Ecto neural progenitor cell (in vitro differentiated cells): ENCODE results near the gene AKAP8L.

Experiments used
- DNase-seq: peaks from one replicate; pipeline ENCODE4 v3.0.0-alpha.2; 2018; ENCODE audit warnings: low spot score

Gene AKAP8L

DNA sequence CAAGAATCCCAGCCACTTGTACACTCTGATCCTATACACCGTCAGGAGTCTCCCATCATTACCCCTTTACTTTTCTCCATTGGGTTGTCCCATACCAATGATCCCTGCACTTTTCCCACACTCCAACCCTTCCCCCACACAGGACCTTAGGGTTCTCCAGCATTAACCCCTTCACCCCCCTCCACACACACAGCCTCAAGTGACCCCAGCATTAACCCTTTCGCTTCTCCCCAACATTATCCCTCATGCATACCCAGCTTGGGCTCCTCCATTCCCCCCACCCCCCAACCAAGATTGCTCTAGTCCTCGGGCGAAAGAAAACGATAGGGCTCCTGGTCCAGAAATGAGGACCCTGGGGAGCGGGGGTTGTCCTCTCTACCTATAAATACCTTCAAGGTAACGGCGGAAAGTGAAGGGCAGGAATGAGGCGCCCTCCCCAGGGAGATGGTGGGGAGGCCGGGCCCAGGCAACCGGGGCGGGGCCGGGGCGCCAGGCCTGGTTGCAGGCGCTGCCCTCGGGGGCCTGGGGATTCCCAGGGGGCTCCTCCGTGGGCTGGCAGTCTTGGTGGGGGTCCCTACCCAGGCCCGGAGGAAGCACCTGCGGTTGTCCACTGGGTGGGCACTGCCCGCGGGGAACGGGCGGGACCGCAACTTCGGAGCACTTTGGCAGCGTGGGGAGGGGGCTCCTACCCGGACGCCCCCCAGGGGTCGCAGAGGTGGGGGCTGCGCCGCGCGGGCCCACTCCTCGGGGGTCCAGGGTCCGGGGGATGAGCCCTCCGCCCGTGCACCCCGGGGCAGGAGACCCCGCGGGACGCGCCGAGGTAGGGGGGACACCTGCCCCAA, 30.2 kb upstream of the AKAP8L start:
- no peak for DNase-seq

DNA sequence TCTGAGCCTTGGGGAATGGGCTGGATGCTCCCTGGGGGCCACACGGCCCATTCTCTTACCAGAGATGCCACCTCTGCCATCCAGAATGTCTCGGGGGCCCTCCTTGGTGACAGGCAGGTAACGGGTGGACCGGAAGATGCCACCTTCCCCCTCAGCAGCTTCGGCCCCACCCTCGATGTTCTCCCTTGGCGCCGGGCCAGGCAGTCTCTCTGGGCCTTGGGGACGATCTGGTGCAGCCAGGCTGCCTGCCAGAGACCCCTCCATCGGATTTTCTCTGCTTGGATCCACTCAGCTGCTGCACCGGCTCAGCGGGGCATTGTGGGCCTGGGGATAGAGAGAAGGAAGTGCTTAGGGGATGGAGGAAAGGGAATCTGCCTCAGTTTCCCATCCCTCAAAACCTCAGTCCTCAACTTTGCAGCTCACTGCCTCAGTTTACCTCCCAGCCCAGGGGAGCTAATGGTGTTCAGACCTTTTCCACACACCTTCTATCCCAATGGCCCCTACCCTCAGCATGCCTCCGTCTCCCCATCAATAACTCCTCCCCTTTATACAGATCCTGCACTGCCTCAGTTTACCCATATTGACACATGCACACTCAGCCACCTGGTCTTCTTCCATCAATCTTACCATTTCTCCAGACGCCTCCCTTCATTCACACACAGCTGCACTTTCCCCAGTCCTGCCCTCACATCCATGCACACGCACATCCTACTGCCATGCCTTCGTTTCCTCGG, 29.4 kb upstream of the AKAP8L start:
- DNase-seq, result no peak

DNA sequence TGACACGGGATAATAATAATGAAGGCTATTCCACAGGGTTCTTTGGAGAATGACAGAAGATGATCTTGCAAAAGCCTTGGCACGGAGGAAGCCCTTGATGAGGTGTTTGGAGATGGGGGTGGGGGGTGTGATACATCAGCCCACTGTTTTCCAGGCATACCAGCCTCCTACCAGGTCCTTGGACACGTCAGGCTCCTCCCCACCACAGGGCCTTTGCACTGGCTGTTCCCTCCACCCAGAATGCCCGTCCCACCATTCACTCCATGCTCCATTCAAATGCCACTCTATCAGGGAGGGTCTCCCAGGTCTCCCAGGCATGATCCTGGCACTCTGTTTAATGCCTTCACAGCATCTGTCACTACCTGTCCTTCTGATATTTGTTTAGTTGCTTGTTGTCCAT, 28.3 kb upstream of the AKAP8L start:
- DNase-seq, result no peak

DNA sequence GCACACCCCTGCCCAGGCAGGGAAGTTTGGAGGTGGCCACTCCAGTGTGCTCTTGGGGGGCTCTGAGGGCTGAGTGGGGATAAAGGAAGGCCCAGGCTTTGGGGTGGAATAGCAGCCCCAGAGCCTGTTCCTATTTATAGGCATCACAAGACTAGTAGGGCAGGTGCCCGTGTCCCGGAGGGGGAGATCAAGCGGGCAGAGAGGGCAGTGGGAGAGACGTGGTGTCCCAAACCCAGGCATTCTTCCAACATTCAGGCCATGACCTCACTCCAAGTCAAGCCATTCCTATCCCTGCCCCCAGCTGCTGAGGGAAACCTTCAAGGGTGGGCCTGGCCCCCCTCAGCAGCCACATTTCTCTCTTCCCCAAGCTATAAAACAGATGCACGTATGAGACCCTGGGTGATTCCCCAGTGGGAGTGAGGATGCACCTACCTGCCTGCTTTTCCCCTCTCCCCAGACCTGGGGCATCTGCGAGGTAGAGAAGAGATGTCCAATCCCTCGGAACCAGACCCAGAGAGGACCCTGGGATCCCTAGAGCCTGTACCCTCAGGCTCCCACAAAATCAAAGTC, 27.1 kb upstream of the AKAP8L start:
- no peak for DNase-seq

DNA sequence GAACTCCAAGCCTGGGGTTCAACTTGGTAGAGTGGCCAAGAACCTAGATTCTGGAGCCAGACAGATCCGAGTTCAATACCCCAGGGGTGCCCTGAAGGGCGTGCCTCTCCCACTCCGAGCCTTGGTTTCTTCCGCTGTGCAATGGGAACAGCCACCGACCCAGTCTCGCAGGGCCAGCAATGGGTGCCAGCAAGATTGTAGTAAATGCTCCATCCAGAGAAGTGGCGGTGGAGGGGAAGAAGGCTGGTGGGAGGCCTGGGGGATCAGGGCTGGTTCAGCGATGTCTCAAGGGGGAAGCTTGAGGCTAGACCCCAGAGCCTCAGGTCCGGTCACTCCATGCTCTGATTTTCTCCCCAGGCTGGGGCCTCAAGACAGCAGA, 26.4 kb upstream of the AKAP8L start:
- DNase-seq, result no peak

DNA sequence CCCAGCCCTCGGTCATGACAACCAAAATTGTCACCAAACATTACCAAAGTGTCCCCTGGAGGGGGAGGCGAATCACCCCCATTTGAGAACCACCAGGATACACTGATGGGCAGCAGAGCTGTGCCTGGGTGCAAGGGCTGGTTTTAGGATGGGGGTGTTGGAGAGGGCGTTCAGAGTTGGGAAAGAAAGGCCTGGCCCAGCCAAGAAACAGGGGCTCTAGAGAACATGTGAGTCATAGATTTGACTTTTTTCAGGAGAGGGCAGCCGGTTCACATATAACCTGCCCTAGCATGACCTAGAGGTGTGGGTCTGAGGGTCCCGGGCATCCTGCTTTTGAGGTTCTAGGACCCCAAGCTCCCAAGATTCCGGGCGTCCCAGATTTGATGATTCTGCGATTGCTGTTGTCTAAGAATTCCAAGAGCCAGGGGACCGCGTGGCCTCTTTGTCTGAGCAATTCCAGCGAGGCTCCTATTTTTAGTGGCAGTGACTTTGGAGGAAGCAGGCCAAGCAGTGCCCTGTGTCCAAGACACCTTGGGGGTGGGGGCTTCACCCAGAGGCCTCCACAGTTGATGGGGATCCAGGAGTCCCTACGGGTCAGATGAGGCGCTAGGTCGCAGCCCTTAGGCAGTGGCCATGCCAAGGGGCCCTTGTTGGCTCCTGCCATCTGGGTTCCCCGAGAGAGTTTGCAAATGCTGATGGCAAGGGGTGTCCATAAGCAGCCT, 25.9 kb upstream of the AKAP8L start:
- DNase-seq, result no peak

DNA sequence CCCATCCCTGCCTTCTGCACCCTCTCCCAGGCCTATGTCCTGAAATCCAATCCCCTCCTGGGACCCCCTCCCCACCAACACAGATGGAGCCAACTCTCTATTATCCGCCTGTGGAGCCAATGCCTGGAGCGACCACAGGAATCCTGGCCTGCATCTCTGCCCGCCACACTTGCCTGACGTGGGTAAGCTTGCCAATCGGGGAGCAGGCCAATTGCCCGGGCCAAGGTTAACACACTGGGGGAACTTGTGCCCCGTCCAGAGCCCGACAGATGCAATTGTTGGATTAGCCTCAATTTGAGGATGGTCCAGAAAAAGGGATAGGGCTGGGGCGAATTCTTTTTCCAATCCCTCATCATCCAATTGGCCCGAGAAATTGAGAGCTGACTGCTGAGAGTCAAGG, 25.1 kb upstream of the AKAP8L start:
- no peak for DNase-seq

DNA sequence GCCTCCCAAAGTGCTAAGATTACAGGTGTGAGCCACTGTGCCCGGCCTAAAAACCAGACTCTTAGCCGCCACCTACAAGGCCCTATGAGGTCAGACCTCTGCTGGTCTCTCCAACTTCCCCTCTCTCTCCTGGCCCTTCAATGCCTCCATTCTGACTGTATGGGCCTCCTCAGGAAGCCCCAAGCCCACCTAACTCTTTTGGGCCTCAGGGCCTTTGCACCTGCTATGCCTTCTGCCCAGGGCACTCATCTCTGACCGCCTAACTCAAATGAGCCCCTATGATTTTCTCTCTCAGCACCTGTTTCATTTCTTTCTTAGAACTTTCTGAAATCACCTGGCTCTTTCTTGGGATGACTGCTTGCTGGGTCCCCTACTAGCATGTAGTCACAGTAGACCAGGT, 24.5 kb upstream of the AKAP8L start:
- DNase-seq, result no peak

DNA sequence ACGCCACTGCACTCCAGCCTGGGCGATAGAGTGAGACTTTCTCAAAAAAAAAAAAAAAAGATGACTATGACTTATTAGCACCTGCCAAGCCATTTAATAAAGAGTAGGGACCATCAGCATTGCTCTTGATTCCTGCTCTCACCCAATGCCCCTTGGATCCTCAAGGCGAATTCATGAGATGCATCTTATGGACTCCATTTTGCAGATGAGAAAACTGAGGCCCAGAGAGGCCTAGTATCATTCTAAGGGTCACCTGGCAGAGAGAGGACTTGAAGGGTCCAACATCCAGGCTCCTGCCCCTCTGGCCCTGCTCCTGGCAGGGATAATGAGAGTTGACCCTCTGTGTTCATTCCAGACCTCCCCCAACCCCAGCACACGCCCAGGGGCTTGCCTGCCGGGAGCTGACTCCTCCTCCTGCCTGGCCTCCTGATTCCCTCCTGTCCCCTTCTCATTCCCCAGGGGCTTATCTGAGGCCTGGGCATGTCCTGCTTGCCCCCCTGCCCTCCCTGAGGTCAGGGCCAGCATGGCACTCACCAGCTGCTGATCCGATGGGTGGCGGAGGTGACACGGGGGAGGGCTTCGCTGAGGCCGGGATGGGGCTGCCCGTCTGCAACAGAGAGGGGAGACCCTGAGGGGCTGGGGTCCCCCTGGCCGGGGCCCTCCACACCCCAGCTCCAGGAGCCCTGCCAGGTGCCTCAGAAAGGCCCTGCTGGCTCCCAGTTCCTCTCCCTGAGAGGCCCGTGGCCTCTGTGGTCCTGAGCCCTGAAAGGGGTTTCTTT, 23.5 kb upstream of the AKAP8L start:
- DNase-seq, result no peak

DNA sequence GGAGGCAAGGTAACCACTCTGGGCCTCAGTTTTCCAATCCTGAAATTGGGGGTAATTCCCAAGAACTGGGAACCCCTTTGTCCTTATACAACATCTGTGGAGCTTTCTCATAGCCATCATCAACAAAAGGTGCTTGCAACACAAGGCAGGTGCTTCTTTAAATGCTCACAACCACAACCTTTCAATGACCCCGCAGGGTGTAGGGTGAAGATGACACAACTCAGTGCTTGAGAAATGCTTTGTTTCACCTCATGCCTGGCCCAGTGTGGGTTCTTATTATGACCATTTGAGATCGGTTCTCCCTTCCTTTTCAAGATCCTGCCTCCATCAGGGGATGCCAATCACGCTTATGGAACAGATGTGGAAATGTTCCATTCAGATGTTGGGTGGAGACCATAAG, 22.5 kb upstream of the AKAP8L start:
- no peak for DNase-seq

DNA sequence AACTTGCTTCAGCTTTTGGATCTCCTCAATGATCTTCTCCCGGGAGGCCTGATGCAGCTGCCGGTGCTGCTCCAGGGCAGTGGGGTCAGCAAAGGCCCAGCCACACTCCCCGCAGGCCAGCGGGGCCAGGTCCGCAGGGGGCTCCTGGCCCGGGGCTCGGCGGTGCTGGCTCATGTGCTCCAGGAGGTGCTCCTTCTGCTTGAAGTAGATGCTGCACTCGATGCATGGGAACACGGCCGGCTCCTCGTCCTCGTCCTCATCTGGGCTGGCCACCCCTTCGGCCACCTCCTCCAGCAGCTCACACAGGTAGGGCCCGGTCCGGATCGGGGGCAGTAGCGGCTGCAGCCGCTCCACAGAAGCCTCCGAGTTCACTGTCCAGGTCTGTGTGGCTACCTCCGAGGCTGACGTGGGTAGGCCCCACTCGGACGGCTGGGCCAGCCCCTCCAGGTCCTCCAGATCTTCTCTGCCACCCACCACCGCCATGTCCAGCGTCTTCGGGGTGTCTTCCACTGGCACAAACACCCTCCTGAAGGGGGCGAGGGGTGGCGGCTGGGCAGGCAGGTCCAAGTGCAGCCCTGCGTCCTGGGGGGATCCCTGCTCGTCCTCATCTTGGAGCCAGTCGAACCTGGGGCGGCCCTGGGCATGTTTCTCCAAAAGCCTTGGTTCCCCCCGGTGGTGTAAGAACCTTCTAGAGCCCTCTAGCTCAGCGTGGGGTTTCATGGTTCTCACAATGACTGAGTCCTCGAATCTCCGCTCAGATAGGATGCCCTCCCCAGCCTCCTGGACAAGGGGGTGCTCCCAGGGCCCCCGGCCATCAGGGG, 21.2 kb upstream of the AKAP8L start:
- DNase-seq, result no peak

DNA sequence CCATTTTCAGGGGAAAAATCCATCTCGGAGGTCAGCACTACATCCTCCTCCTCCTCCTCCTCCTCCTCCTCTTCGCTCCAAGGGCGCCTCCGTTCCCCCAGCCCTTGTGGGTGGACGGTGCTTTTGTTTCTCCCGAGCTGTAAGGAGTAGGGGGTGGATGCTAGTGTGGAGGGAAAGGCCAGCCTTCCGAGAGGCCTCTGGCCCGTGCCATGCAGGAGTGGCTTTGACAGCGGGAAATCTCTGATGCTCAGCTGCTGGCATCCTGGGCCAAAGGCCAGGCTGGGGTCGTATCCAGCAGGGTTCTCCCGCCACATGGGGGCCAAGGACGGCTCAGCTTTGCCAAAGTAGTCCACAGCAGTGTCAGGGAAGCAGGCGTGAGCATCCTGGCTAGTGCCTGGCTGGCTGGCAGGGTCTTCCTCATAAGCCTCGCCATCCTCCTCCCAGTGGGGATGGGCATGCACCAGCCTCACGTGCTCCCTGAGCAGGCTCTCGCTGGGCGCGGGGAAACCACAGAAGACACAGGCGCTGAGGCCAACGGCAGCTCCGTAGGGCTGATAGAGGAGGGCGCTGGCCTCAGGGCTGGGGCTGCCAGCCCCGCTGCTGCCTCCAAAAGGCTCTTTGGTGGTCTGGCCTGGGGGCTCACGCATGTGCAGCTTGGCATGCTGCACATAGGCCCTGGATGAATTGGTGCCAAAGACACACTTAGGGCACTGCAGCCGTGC, 20.5 kb upstream of the AKAP8L start:
- DNase-seq, result no peak

DNA sequence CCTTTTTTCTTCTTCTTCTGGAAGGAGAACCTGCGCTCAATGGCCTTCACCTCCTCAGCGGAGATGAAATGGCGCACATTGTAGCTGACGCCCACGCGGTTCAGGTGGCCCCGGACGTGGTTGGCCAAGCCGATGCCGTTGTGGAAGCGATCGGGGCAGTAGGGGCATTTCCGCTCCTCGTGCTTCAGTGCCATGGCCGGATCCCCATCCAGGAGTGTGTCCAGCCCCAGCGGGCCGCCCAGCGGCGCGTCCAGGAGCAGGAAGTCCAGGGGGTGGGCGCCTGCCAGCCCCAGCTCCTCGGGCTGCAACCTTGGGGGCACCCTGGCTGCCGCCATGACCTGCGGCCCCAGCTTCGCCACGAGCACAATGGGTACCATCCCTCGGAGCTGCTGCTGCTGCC, 19.8 kb upstream of the AKAP8L start:
- DNase-seq, result no peak

DNA sequence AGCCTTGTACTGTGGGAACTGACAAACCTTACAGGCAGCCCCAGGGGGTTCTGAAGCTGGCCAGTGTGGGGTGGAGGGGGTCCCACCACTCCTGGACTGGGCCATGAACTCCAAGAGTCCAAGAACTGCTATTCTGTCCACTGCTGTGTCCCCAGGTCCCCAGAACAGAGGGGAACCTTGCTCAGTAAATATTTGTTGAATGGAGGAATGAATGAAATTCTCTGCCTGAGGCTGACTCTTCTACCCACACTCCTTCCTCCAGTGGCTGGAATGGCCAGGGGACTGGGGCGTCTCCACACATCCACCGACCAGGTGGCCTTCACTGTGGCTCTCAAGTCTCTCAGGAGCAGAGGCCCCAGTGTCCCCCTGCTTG, 19.3 kb upstream of the AKAP8L start:
- no peak for DNase-seq

DNA sequence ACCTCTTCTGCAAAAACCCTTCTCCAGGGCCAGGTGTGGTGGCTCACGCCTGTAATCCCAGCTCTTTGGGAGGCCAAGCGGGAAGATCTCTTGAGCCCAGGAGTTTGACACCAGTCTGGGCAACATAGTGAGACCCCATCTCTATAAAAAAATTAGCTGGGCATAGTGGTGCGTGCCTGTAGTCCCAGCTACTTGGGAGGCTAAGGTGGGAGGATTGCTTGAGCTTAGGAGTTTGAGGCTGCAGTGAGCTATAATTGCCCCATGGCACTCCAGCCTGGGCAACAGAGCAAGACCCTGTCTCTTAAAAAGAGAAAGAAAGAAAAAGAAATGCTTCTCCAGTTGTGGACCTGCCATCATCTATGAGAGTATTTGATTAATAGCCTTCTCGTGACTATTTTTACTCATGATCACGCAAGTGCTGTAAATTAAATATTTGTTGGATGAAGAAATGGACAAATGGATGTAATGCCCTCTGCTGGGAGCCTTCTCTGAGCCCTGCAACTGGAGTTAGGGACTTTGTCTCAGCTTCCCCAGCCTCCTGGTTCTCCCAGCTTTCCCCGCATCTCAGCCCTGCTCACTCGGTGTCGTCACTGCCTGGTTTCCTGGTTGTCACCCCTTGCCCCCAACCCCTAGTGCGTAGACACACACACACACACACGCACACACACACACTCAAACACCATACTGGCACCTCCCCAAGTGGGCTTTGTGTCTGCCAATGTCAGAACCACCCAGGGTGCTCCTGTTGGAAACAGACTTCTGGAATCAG, 18.8 kb upstream of the AKAP8L start:
- no peak for DNase-seq

DNA sequence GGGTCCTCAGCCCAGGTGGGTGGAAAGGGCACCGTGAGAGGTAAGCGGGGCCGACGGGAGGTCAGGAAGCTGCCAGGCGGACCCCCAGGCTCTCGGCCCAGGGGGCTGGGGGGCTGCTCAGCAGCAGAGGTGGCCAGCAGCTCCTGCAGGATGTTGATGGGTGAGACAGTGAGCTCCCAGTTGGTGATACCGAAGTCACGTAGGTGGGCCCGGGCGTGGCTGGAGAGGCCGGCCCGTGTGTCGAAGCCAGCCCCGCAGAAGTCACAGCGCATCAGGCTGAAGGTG, 18.0 kb upstream of the AKAP8L start:
- no peak for DNase-seq

DNA sequence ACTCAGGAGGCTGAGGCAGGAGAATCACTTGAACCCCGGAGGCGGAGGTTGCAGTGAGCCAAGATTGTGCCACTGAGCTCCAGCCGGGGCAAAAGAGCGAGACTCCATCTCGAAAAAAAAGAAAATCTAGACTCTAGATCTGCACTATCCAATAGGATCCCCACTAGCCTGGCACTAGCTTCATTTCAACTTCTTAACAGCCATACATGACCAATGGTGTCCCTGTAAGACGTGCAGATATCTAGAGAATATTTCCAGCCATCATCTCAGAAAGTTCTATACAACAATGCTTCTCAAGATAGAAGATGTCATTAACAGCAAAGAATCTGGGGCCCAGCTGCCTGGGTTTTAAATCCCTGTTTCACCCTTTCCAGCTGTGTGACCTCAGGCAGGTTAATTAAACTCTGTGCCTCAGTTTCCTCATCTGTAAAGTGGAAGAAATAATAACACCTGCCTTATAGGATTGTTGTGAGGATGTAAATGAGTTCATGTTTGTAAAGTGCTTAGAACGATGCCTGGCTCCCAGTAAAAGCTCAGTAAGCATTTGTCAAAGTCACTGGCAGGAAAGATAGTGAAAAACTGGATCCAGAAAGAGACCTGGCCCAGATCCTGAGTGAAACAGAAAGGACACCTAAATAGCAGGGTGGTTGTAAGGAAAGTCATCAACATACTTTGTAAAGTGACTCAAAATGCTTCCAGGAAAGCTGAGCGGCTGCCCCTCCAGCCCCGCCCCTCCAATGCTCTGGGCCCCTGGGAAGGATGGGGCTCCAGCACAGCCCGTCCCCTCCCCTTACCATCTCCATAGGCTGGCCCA, 17.4 kb upstream of the AKAP8L start:
- no peak for DNase-seq

DNA sequence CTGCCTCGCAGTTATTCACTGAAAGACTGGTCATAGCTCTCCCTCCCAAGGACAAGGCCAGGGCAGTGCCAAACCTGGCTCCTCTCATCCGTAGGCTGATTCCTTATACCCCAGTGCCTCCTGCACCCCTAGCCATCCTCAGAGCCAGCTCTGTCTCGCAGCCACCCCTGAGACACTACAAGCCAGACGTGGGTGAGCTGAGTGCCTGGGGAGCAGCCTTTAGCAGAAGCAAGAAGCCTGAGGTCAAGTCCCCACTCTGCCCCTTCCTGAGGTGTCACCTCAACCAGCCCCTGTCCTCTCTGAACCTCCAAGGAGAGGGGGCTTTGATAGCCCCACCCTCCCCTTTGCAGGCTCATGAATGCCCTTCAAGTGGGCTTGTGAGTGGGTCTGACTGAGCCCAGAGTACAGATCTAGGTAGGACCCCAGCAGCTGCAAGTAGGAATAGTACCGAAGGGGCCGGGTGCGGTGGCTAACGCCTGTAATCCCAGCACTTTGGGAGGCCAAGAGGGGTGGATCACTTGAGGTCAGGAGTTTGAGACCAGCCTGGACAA, 14.8 kb upstream of the AKAP8L start:
- DNase-seq, result no peak
